GM18505 (cell line): ENCODE data around the gene FAXDC2.

Experiments
- ATAC-seq: cut with Tn5 transposase; IDR thresholded peaks from one replicate; pipeline ENCODE4 v1.9.1; 2021; ENCODE audit not compliant: unreplicated experiment
- POLR2A ChIP-seq: IDR thresholded peaks from 4 replicates; pipeline ENCODE4 v1.6.1; 2011; ENCODE audit warnings: borderline replicate concordance; ENCODE audit not compliant: insufficient read depth, insufficient read length; ENCODE audit errors: extremely low read depth

FAXDC2 gene

DNA sequence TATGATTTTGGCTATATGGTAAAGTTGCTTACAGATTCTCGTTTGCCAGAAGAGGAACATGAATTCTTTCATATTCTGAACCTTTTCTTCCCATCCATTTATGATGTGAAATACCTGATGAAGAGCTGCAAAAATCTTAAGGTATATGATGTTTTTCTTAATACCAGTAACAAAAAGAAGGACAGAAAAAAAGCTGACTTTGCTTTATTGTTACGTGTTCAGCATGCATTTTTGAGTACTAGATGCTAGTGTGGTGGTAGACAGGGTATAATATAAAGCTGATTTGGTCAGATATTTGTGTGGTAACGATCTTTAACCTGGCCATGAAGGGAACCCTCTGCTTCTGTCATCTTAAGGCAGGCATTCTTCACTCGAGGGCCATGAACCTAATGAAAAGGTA, 21.3 kb upstream of the FAXDC2 start:
- ATAC-seq = no peak
- TF ChIP-seq POLR2A = no peak

DNA sequence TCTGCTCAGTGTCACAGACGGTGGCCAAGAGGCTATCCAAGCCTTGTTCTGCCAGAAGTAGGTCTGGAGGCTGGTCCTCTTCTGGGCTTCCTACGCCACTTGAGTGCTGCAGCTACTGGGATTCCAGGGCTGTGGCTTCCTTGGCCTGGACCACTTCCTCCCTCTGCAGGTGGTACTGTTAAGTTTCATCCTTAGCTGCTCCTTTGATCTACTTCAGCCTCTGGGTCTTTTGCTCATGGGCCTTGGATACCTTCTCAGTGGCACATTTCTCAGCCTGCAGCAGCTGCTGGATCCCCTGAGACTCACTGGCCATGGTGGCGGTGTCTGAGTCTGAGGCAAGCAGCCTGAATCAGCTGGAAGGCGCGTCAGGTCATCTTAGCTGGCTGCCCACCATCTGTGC, 18.3 kb upstream of the FAXDC2 start:
- no peak for ATAC-seq
- no peak for TF ChIP-seq POLR2A

DNA sequence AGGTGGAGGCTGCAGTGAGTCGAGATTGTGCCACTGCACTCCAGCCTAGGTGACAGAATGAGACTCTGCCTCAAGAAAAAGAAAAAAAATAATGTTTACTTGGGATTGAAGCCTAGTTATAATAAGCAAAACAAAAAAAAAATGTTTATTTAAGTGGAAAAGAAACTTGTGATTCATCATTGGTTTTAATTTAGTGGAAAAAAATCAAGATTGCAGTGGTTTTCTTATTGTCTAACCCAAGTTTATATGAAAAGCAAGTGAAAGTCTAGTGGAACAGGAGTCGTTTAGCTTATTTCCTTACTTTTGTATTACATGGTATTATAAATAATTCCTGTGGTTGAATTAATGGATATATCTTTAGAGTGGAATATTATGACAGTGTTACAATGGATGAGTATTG, 16.4 kb upstream of the FAXDC2 start:
- TF ChIP-seq POLR2A = no peak
- ATAC-seq = no peak

DNA sequence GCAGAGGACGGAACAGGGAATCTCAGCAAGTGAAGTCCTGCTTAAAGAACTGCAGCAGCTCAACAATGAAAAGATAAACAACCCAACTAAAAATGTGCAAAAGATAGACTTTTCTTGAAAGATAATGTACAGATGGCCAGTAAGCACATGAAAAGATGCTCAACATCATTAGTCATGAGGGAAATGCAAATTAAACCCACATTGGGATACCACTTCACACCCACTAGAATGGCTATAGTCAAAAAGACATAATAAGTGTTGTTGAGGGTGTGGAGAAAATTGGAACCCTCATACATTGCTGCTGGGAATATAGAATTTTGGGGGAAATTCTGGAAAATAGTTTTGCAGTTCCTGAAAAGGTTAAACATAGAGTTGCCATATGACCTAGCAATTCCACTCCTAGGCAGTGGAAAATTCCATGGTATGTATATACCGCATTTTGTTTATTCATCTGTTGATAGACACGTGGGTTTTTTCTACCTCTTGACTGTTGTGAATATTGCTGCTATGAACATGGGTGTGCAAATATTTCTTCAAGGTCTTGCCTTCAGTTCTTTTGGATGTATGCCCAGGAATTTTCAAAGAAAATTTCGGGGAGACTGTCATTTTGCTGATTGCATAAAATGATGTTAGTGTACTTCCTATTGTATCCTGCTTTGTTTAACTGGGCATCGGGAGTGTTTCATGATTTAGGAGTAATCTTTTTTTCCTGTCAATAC, 15.2 kb upstream of the FAXDC2 start:
- no peak for TF ChIP-seq POLR2A

DNA sequence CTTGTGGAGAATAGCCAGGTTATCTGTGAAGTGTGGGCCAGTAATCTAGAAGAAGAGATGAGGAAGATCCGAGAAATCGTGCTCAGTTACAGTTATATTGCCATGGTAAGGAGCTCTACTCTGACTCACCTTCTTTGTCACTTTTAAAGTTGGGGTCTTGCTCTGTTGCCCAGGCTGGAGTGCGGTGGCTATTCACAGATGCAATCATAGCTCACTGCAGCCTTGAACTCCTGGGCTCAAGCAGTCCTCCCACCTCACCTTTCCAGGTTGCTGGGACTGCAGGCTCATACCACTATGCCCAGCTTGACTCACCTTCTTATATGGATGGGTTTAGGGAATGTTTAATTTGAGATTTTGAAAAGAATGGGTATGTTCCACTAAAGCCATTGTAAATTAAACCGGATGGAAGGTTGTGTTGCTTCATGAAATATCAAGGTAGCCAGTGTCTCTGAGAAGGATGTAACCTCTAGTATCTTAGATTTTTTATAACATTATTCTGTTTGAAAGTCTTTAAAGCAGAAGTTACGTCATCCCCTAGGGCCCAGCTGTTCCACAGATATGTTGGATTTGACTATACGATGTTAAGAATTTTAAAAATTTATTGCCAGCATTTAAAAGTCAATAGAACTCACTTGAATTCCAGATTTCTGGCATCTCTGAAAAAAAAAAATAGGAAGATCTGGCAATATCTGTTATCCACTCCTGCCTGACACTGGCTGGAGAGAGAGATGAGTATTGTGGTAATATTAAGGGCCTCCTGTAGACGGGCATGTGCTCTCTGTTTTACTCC, 13.1 kb upstream of the FAXDC2 start:
- no peak for TF ChIP-seq POLR2A
- no peak for ATAC-seq

More for the DNA sequence above, 15.2 kb upstream of the FAXDC2 start:
- ATAC-seq = no peak

DNA sequence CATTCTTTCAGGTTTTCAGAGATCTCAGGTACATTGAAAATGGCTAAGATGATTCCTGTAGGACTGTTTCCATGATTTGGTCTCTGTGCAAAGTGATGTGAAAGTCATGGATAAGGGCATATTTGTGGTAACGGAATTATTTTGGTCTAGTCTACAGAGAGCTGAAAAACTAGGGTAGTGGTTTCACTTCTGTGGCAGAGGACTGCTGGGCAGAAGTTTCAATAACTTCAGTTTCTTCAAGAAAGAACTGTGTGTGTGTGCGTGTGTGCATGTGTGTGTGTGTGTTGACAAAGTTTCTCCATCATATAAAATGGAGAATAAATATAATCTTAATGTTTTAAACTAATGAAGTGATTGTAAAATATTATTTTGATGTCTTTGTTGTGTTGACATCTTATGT, 12.4 kb upstream of the FAXDC2 start:
- no peak for ATAC-seq
- TF ChIP-seq POLR2A = no peak

DNA sequence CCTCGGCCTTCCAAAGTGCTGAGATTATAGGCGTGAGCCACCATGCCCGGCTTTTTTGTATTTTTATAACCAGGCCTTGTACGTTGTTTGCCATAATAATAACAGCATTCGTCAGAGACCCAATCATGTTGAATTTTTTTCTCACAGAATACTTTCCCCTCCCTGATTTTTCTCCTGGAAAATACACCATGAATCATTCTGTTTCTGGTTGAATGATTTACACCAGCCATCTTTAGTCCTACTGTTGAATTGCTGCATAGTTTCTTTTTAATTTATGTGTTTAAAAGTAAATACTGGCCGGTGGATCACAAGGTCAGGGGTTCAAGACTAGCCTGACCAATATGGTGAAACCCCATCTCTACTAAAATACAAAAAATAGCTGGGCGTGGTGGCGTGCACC, 11.5 kb upstream of the FAXDC2 start:
- ATAC-seq = no peak
- no peak for TF ChIP-seq POLR2A

DNA sequence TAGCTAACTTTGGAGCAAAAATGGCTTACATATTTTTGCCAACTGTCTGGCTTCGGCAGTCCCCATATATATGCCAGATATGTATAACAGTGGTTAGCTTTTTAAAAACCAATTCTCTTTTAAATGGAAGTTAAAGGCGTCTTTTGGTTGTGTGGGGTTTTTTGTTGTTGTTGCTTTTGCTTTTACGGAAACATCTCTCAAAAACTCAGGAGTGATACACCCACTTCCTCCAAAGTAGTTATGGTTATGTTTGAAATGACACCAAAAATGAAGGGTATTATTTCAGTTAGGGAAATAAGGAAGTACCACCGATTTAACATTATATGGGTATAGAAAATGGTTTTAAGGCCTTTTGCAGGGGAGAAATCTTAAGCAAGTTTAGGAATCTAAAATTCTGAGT, 10.4 kb upstream of the FAXDC2 start:
- TF ChIP-seq POLR2A = no peak
- no peak for ATAC-seq

DNA sequence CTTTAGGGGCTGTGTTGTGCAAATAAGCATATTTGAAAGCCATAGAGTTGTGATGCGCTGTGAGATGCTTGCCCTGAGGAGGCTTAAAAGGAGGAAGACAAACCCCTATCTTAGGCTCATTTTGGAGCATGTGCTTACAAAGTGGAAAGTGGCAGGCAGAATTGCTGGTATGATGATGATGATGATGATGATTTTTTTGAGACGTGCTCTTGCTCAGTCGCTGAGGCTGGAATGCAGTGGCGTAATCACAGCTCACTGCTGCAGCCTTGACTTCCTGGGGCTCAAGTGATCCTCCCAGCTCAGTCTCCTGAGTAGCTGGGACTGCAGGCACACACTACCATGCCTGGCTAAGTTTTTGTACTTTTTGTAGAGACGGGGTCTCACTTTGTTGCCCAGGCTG, 9.7 kb upstream of the FAXDC2 start:
- no peak for ATAC-seq
- no peak for TF ChIP-seq POLR2A

DNA sequence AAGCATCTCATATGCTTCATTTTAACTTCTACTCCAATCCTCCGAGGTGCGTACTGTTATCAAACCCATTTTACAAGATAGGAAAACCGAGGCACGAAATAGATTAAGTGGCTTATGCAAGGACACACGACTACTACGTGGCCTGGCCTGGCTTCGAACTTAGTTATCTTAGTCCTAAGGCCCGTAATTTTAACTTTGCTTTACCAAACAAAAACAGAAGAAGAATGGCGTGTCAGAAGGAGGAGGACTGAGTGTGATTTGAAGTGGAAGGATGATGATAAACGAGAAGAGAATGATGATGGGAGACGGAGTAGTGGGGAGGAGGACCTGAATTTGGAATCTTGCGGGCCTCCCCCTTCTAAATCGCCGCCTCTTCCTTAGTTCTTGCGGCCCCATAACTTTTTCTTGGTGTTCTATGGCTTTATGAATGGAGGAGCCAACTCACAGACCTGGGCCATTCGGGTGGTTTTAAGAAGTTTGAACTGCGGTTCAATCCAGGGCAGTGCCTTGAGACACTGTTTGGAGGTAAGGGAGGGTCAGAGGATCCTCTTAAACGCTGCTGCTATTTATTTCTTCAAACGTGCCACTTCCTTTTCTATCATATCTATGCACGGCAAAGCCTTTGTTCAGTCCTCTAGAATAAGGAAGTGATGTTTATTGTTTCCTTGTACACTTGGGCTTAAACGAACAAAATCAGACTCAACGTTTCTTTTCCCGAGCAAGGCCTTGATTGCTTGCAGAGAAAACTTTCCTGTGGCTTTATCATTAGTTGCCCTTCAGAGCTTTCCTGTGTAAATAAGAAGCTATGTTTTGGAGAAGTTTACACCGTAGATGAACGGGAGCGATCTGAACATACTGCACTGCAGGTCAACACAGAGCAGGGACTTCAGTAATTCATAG, 8.8 kb upstream of the FAXDC2 start:
- no peak for ATAC-seq
- peak; percentile 33 for TF ChIP-seq POLR2A

DNA sequence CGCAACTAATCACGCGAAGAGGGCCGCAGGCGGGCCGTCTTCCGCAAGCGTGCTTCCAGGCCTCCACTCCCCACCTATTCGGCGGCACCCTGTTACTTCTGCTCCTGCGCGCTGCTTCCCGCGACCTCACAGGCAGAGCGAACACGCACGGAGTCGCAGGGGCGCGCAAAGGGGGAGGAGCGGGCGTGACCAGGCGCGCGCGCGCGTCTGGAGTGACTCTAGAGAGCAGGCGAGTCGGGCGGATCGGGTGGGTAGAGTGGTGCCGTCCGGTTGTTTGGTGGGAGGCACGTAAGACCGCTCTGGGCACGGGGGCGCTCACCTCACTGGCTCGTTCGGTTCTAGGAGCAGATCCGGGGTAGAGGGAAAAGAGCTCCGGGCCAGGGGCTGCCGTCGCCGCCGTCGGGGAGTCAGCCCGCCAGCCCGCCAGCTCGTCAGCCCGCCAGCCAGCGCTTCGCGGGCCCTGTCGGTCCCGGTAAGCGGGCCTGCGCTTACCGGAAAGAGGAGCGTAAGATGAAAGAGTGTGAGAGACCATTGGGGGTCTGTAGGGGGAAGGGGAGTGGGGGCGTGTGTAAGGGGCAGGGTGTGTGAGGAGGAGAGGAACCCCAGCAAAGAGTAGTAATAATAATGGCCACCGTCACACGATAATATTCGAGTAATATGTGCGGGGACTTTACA, 8.0 kb upstream of the FAXDC2 start, which contains the start of gene CNOT8:
CNOT8 (plus strand) TSS at position 331 of the 675 bp plus-strand sequence. CDS start 4,652 bp downstream, outside the sequence.
- peak; percentile 74 for ATAC-seq
- TF ChIP-seq POLR2A = peak; percentile 89

DNA sequence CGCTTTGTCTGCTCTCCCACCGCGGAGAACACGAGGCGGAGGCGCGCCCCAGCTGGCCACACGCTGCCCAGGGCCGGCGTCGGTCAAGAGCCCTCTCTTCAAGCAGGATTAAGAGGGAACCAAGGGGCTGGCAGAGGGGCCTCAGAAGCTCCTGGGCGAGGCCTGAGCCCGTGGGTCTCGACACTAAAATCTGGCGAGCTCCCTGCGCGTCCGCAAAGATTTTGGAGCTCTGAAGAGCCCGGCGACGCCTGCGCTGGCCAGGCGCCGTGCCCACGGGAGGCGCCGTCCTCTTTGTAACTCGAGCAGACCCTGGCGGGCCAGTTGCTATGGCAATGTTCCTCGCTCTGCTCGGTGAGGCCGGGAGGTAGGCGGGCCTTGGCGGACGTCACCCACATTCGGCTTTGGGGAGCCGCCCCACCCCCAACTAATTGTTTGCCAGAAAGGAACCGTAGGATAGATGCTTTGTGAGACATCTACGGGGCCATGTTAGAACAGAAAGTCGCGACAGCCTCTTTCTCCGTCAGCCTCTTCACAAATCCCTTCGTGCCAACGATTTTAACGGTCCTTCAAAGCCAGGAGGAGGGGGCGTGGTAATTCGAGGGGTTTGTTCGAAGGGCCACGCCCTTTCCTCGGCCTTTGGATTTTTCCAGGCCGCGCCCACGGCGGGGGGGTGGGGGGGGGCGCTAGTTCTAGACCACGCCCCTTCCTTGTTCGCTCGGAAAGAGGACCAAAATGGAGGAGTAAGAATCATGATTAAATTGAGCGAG, 7.3 kb upstream of the FAXDC2 start:
- TF ChIP-seq POLR2A = peak; percentile 61
- peak; percentile 62 for ATAC-seq
